Hypothalamus (tissue), 51 donors: ENCODE data around the gene HOXB4.

Source experiments
- DNase-seq, 51 donors: peaks; one replicate each; lab custom pipeline; 2025; lab: John Stamatoyannopoulos, UW

HOXB4 gene

DNA sequence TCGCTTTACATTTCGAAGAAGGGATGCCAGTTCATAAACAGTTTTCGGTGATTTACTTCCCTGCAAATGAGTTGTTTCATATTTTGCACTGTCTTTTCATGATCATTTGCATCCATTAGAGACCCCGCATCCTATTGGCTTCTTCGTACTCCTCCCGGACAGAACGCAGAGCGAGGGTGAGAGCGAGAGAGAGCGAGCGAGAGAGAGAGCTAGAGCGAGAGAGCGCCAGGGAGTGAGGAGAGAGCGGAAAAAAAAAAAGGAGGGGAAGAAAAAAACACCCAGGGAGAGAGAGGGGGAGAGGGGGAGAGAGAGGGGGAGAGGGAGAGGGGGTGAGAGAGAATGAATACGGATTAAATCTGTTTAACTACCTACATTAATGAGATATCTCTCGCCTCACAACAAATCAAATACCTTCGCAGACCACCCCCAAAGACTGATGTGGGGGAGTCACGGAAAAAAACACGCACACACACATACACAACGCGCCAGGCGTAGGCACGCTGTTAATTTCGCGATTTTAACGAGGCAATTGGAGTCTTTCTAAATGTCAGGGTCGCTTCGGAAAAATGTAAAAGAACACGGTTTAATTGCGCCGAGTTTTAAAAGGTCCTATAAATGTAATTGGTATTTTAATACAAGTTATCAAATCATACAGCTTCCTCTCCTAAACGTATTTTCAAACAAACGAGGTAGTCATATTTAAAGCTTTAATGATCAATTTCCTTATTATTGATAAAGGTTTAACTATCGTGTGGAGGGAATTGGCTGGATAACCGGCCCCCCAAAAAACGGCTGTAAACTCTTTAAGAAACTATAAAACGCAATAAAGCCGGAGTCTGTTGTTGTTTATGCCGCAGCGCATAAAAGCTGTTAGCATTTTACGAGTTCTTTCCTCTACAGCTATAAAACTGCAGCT lies 37.2 kb upstream of the HOXB4 start, which contains the start of gene HOXB8:
HOXB8 (minus strand) TSS at position 246 of the 916 bp plus-strand sequence. CDS start 588 bp downstream, outside the sequence.
- no peak for DNase-seq

DNA sequence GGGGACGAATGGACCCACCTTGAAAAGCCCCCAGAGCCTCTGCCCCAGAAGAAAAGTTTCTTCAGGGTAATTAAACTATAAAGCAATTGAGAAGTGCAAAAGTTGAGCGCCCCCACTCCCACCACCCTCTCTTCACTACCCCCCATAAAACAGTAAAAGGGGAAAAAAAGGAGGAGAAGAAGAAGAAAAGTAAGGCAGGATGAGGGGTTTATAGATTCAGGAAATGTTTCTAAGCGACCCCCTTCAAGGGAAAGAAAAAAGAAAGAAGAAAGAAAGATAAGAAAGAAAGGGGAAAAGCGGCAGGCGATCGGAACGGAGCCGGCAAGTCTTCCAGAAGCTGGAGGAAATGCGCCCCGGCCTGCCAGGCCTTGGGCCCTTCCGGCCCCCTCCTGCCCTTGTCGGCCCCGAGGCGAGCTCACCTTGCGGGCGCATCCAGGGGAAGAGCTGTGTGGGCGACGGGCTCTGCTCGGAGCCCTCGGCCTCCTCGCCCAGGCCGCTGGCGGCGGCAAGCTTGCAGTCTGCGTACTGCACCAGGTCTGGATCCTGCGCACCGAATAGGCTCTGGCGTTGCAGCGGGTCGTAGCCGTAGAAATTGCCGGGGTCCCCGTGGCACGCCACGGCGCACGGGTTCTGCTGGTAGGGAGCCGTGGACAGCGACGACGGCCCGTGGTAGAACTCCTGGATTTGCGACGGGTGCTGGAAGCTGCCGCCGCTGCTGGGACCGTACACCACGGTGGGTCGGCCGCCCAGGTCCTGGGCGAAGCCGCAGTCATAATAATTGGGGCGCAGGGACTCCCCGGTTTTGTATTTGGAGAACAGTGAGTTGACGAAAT lies 35.9 kb upstream of the HOXB4 start:
- DNase-seq = no peak

DNA sequence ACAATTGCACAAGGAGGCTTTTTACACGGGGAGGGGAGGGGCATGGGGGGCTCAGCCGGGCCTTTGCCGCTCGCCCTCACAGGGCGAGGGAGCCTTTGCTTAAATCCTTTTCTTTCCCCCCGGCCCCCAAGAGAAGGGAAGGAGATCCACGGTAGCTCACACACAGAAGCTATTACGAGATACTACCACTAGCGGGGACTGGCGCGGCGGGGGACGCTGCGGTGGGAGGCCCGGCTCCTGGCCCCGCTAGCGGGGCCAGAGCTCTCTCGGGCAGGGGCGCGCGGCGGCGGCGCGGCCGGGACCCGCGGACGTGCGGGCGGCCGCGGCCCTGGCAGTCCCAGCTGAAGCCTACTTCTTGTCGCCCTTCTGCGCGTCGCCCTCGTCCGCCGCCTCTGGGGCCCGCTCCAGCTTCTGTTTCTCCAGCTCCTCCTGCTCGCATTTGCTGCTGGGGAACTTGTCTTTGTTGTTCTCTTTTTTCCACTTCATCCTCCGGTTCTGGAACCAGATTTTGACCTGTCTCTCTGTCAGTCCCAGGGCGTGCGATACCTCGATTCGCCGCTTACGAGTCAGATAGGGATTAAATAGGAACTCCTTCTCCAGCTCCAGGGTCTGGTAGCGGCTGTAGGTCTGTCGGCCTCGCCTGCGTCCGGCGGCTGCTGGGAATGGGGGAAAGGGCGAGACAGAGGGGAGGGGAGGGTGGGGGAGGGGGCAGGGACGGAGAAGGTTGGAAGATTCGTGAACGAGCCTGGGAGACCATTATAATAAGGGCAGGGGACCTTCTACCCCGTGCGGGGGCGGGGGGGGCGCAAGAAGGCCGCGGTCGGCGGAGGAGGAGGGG lies 34.9 kb upstream of the HOXB4 start:
- DNase-seq = no peak

DNA sequence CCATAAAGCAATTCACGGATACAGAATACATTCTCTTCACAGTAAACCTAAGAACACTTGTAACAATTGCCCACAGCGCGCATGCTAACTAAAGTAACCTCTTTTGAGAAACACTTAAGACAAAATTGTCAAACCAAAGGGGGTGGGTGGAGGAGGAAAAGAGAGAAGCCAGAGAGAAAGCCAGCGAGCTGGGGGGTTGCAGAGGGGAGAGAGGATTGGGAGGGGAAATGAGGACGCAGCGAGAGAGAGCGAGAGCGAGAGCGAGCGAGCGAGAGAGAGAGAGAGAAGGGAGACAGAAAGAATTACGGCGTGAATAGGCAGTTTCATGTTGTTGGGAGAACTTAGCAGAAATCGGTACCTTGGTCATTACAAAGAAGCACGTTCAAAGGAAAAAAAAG lies 34.3 kb upstream of the HOXB4 start:
- no peak for DNase-seq

DNA sequence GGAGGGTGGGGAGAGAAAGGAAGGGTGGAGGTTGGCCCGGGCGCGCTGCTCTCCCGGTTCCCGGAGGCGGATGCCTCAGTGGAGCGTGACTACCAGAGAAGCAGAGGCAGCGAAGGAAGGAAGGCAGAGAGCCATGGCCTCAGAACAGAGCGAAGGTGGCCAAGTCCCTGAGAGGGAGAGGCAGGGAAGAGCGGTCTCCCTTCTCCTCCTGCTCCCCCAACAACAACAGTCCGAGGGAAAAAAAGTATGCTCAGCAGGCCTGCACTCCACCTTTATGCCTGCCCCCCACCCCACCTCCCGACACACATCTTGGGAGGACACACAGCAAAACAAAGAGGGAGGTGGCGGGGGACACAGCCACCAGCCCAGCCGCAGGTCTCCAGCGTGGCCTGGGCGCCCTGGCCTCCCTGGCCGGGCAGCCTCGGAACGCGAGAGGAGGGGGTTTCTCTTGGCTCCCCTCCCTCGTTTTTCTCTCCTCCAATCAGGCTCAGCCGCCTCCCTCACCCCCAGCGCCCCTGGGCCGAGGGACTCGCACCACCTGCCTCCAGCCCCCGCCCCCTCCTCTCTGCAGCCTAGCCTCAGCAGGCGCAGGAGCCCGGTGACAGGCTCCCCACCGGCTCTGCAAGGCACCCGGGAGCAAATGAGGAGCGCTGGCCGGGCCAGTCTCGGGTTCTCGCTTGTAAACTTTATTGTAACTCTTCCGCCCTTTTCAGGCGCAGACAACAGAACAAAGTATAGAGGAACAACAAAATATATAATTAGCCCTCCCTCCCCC lies 33.7 kb upstream of the HOXB4 start:
- DNase-seq = no peak

DNA sequence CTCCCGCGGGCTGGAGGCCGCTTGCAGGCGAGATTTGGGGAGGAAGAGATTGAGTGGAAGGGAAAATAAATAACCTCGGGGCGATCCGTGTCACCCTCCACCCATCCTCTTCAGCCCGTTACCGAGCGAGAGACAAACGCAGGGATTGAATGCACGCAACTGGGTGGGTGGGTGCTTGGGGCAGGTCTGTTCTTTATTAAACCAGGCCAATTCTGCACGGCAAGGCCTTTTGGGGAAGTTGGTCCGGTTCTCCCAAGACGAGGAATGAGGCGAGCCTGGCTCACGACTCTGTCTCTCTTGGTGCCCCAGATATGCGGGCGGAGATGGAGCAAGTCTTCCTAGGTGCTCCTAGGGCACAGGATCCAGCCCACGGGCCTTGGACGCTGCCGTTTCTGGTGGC lies 33.1 kb upstream of the HOXB4 start:
- DNase-seq = no peak

DNA sequence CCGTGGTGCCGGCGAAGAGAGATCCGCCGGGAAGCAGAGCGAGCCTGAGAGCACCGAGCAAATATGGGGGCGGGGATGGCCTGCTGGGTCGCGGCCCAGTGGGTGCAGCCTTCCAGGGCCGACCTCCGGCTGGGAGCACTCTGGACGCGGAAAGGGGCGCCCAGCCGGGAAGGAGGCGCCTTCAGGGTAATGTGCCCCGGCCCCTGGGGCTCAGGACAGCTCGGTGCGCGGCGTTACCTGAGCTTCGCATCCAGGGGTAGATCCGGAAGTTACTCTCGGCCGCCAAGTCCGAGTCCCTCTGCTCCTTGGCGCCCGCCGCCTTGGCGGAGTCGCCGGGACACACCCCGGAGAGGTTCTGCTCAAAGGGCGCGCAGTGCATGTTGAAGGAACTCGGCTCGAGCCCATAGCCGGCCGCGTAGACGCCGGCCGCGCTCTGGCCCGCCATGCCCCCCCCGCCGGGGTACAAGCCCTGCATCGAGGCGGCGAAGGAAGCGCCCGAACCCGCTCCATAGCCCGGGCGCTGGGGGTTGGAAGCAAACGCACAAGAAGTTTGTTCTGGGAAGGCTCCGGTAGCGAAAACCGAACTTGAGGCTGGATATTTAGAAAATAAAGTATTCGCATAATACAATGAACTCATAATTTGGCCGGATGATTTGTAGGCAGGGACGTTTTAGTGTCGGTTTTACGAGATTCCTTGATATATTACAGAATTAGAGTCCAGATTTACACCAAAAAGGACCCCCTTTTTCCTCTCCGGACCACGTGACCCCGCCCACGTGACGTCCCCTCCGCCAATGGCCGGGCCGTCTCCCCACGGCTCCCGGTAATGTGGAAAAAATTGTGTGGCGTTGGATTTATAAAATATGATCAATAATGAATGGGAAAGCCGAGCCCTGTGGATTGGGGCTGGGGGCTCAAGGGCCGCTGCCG lies 32.4 kb upstream of the HOXB4 start, which contains the start of gene HOXB7:
HOXB7 (minus strand) TSS at position 736 of the 930 bp plus-strand sequence; CDS start at position 637, 99 bp downstream.
- DNase-seq = peak in 5 of 51 donors; percentile 1 to 18 (median 2)

DNA sequence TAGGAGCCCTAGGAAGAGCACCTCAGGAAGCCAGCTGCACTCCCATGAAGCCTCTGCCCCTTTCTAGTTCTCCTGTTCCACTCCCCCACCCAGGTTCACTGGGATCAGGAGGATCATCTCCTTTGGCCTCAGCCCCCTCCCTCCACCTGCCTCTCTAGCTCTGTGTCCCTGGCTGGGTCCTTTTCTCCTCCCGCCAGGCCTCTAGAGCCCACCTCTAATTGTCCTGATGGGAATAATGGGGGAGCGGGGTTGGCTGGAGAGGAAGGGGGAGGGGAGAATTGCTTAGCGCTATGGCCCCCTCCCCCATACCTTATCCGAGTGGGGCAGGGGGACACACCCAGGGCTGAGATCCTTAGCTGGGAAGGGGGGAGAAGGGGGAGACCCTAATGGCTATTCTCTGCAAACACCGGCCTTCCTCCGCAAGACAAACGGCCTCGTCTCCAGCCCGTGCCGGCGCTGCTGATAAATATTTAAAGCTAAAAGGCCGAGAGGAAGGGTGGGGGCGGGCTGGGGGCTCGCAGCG lies 31.7 kb upstream of the HOXB4 start:
- no peak for DNase-seq

DNA sequence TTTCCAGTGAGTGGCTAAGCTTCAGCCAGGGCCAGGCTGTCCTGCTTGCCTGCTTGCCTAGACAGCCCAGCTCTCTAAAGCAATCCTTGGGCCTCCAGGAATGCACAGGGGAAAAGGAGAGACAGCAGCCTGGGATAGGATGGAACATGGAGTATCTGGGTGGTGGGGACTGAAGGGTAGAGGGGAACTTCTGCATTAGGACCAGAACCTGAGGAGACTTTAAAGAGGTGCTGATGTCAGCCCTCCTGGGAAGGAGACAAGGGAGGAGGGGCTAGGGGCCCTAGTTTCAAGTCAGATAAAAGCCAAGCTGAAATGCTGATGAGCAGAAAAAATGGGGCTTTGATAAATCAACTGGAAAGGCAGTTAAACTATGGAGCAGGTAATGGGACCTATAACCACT lies 30.9 kb upstream of the HOXB4 start:
- no peak for DNase-seq

DNA sequence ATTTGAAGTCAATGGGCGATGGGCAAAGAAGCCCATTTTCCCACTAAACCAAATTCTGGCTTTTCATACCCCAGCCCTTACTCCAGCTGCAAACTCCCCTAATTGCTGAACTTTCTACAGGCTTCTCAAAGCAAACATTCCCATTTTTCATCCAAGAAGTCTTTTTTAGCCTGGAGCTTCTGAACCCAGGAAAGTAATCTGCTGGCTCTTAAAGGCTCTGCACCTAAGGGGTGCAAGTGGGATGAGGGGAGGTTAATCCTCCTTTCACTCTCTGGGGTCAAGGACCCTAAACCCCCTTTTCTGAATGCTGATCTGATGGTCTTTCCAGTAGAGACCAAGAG lies 30.3 kb upstream of the HOXB4 start:
- no peak for DNase-seq

DNA sequence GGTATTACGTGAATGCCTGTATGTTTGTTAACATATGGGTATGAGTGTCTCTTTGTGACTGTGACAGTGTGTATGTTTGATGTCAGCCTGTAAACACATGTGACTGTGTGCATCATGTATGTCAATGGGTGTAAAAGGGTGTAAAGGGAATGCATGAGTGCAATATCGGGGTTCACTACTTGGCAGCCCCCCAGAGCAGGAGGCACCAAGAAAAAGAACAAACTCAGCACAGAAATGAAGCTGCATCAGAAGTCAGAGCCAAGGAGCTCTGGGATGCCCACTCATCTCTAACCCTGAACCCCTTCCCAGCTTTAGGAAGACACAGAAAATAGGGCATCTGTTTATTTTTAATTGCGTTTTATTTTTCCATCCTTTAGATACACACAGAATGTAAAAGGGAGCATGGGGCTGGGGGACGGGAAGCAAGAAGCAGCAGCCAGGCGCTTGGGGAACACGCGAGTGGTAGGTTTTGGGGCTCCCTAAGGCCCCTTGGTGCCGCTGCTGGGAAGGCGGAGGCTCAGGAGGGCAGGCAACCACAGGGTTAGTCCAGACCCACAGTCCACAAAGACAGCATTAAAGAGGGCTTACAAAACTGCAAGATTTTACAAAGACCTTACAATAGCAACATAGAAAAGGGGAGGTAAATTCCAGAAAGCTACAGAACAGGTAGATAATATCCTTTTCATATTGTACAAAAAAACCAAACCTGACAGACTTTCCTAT lies 28.9 kb upstream of the HOXB4 start:
- no peak for DNase-seq

DNA sequence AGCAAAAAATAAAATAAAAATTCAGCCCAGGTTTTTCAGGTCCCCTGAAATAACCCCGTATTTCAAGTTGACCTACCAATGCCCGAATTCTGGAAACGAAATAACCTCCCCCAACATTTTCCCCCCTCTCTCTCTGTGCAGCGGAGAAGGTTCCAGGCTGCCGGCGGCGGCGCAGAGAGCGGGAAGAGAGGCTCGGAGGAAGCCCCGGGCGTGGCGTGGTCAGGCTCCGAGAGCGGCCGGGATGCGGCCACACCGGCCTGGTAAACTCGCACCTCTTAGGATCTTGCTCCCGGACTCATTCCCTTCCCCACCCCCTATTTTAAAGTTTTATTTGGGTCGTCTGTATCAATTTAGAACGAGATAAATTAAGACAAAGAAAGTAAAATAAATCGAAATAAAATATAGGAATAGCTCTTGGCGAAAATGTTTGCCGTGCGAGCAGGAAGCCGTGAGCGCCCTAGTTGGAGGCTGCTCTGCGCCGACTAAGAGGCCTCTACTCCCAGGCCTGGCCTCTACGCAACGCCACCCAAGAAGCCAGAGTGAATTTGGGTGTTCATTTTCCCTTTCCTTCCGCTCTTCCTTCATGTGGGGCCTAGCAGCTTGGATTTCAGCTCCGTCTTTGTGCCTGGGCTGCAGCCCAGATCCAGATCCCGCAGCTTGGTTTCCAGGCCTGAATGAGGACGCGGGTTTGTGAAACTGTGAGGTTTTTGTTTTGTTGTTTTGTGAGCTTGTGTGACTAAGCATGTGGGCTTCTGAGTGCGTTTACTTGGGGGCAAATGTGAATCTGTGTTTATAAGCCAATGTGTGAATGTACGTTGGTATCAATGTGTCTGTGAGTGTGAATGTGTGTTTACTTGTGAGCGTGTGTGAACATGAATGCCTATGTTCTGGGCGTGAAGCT lies 28.1 kb upstream of the HOXB4 start:
- DNase-seq = no peak

DNA sequence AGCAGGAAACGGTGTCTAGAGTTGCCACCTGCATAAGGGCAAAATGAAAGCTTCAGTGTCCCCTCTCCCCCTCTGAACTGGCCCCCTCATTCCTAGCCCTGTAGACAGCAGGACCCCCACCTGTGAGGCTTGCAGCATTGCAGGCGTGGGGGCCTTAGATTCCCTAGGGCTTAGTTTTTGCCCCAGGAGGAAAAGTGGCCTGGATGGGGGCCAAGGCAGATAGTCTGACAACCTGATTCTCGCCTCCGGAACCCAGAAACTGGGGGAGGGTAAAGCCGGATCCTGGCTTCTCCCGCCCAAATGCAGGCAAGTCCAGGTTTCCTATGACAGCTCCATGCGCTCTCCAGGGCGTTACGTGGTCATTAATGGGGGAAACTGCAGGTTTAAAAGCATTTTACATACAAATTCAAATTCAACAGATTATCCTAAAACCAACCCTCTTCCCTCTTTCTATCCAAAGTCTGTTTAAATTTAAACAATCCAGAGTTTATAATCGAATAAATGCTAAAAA lies 27.3 kb upstream of the HOXB4 start:
- DNase-seq = no peak

DNA sequence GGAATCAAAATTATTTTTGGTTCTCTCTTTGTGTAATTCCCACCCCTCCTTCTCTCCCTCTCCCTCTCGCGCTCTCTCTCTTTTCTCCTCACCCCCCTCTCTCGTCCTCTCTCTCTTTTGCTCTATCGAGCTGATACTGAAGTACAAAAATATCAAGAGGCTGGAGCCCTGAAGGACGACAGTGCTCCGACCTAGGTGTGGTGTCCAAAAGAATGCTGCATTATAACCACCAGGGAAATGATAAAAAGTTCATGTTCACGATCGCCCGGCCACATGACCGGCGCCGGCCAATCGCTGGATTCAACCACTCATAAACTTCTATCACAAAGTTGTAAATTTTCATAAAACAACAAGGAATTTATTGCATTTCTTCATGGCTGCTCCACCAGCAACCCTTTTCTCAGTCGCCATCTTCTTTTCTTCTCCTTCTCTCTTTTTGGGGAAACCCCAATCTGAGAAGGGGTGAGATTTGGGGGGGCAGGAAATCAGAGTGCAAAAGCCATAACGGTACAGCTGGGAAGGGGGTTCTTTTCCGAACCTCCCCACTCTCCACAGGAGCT lies 26.7 kb upstream of the HOXB4 start, which contains the start of gene HOXB6:
HOXB6 (minus strand) TSS at position 217 of the 560 bp plus-strand sequence. CDS start 6,836 bp downstream, outside the sequence.
- DNase-seq = no peak

DNA sequence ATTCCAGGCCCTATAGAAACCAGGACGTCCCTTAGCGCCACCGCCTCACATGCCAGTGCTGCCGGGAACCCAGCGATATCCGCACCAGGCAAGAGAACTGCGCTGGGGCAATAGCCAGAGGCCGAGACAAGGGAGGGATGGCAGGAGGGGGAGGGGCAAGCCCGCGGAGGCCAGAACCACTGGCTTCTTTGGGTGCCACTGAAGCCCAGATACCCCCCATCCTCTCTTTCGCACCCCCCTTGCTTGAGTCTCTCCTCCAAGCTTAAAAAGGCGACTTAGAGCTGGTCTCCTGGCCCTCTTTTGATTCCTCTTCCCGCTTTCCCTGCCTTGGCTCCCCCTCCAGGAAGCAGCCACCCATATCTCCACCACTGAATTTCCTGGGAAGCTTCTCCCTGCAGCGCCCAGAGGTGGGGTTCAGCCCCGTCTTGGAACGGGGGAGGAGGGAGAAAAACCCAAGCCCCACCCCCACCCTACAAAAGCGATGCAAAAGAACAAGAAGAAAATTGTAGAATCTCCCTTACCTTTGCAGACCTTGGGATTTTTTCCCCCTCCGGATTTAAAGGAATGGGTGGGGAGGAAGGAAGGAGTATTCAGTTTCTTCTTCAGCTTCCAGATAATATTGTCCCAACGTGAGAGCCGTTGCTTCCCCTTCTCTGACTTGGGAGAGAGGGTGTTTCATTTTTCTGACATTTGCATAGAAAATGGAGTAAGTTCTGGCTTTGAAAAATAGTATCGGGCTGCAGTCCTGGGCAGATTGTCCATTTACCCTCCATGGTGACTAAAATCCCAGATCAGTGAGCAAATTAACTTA lies 26.0 kb upstream of the HOXB4 start:
- DNase-seq = no peak
